IPS DF 19.7 (cell line): Measurements from ENCODE around the gene ZMIZ1.

Source experiments
- DNase-seq: peaks from one replicate; pipeline ENCODE4 v3.0.0-alpha.2; 2013; ENCODE audit warnings: low read depth, low spot score

The ZMIZ1 gene

GRCh38 chr10:79168210-79168609 is 99.4 kb downstream of the ZMIZ1 start:
- no peak for DNase-seq

DNA sequence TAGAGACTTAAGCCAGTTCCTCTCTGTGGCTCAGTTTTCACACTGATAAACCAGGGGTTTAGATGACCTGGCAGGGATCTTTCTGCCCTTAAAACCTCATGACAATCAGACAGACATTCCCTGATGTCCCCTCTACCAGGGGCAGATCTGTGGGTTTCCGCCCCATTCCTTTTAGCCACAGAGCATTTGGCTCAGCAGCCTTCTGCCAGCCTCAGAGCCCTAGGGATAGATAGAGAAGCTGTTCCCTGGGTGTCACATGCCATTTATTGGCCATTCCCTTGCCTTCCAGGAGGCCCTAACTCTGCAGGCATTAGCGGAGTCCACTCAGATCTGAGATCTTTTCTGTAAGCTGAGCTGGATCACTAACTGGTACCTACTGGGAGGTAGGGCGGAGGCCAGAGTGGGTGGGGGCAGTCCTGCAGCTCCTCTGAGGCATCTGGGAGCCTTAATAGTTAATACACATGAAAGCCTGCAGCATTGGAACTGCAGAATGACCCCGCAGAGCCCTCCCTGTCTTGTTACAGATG is 101.5 kb downstream of the ZMIZ1 start:
- DNase-seq: no peak

DNA sequence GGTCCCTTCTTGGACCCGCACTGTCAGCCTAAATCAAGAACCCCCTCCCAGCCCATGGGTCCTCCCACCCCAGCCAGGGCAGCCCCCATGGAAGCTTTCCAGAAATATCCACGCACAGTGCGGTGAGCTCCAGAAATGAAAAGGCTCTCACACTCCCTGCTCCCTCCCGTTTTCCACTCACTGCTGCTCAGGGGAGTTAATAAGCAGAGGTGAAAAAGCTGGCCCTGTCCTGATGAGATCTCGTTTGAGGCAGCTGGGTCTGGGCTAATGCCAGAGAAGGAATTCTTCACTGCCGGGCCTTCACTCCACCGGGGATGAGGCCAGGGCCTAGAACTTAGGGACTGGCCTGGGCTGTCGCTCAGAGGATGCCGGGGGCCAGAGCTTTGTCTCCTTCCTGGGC is 102.2 kb downstream of the ZMIZ1 start:
- no peak for DNase-seq

GRCh38 chr10:79171504-79171903 is 102.7 kb downstream of the ZMIZ1 start:
- no peak for DNase-seq

DNA sequence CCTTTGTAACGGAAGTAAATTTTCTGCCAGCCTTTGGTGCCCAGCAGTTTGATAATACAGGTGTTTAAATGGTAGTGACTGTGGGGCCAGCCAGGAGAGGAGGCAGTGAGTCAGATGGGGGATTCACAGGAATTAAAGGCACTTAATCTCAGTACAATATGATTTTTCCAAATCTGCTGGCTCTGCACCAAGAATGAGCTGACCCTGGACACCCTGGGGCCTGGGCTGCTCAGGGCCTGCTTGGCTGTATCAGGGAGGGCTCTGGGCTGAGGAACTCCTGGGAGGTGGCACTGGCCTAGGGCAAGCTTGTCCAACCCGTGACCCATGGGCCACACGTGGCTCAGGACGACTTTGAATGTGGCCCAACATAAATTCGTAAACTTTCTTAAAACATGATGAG is 104.1 kb downstream of the ZMIZ1 start:
- no peak for DNase-seq

DNA sequence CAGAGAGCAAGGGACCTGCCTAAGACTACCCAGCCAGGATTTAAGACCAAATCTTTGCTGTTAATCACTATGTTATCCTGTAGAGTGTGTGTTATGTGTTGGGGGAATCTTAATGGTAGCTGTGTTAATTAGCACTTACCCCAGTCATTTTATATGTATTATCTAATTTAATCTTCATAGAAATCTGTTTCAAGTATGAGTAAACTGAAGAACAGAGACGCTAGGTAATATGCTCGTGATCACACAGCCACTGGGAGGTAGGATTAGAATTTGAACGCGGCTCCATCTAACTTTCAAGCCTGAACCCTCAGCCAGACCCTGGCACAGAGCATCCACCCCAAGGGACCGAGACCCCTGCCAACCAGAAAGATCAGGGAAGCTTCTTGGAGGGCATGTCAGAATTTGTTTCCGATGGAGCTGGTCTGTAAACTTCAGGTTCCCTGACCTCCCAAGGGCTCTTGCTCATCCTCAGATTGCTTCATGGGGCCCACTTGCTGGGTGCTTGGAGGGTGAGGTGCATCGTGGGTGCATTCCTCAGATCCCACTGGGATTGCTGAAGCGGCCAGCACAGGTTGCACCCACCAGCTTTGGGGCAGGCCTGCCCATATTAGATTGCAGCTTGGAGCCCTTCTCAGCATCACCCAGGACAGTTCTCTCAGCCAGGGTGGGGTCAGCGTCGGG is 105.0 kb downstream of the ZMIZ1 start:
- no peak for DNase-seq

DNA sequence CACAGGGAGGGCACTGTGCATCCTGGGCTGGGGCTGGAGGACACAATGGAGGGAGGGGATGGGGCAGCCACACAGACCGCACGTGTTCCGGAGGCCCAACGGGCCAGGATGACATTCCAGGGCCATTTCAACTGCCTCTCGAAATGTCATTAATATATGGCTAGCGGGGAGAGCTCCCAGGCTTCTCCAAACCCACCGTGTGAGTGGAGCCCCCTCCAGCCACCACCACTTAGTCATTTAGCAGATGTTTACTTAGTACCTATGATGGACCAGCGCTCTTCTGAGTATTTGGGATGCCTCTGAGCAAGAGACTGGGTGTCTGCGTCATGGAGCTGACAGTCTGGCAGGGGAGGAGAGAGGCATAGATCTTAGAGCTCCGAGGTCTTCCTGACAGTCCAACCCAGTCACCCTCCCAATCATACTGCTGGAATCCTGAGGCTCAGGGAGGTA is 107.3 kb downstream of the ZMIZ1 start:
- no peak for DNase-seq

GRCh38 chr10:79176949-79177602 is 108.3 kb downstream of the ZMIZ1 start:
- no peak for DNase-seq

DNA sequence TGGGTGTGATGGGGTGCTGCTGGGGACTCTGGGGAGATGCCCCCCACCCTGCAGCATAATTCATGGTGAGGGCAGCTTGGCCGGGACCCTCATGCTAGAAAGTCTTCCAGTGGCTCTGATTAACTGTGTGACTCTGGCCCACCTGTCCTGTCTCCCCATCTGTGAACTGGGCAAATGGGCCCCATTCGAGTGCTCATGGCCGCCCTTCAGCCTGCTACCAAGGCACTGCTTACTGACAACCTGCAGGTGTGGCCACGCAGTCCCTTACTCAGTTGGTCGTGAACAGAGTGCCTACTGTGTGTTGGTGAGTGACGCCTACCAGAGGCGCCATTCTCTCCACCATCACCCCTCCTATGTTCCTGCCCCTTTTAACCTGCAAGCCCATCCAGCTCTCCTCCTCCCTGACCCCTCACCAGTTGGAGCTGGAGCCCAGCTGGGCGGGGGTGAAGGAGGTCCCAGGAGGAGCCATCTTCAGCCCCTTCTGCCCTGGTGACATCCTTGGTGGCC is 109.4 kb downstream of the ZMIZ1 start:
- DNase-seq: no peak

DNA sequence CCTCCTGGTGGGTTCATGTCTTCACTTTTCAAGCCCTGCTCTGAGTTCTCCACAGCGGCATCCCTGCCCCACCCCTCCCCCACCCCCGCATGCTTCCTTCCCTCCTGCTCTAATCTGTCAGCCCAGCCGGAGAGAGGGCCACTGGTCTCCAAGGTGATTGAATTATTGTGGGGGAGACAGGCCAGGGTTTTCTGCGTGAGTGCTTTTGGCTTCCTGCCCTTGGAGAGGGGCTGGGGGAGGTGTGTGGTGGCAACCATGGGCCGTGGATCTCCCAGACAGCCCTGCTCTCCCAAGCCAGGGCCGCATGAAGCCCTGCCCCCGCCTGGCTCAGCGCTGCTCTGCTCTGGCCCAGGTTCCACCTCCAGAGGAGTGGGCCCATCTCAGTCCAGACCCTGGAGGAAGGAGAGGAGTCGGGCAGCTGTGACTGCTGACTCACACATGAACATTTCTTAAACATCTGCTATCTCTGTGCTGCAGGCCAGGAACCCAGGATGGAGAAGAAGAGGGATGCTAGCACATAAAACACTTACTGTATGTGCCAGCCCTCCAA is 109.9 kb downstream of the ZMIZ1 start:
- no peak for DNase-seq

DNA sequence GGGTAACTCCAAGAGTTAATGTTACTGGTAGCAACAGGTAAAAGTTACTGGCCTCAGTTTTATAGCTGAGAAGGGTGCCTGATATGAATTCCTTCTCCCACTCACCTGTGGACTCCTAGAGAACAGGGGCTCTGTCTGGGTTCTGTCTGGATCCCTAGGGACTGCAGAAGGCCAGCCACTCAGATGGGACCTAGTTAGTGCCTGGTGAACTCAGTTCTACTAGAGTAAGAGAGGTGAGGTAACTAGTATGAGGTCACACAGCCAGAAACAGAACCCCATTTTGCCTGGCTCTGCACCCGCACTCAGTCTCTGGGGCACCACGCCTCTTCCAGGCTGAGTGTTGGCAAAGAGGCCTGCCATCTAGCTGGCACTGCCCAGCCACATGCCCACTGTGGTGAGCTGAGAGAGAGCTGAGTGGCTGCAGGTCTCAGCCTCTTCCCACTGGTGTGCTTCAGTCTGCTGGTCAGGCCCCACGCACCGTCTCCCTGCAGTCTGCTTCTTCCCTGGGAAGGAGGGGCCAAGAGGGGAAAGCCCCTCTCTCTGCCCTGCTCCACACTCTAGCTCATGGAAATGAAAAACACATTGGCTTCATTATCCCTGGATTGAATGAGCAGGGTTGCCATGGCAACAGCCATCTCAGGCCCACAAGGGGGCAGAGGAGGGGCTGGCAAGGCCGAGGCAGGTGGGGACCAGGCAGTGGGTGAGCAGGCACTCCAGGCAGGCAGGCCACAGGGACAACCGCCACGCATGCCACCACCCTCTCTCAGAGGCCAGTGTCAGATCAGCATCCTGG is 110.6 kb downstream of the ZMIZ1 start:
- no peak for DNase-seq

DNA sequence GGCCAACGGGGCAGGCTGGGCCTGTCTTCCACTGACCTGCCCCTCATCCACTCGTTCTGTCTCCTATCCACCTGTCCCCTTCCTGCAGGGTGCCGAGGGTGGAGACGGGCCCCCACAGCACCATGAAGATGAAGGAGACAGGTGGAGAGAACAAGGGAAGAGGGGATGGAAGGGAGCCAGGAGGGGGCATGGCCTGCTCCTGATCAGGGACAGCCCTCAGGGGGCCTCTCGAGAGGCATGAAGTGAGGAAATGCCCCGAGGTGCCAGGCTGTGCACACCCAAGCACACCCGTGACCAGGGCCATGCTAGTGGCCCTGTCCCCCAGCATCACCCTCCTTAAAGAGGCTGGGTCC is 111.2 kb downstream of the ZMIZ1 start:
- DNase-seq: no peak

GRCh38 chr10:79180414-79181221 is 111.9 kb downstream of the ZMIZ1 start:
- DNase-seq: no peak

GRCh38 chr10:79181227-79181626 is 112.5 kb downstream of the ZMIZ1 start:
- no peak for DNase-seq

DNA sequence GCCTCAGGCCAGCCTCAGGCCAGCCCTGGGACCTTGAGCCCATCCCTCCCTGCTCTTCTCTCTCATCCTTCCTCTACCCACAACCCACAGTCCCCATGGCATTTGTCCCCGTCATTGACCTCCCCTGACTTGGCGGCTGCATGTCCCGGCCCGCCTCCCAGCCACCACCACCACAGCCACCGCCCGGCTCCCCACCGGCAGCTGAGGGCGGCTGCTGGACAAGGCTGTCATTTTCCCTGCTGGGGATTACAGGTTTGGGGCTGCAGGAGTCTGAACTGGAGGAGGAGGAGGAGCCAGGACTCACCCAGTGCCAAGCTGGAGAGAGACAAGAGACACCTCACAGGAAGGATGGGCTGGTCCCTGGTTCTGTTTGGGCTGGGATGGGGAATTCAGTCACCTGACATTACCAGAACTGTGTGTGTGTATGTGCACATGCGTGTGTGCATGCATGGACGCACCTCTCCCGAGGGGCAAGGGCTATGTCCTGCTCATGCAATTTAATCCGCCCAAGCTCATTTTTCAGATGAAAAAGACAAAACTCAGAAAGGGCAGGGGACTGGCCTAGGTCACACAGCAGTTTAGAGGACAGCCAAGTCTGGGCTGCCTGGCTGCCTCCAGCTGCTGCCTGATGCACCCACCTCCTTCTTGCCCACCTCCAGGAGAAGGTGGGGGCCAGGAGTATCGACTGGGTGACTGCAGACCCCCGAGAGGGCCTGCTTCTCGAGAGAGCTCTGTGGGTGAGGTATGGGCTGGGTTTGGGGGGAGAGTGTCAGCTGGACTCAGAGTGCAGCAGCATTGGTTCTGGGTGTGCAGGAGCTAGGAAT is 113.1 kb downstream of the ZMIZ1 start:
- no peak for DNase-seq

GRCh38 chr10:79182781-79183467 is 114.2 kb downstream of the ZMIZ1 start:
- no peak for DNase-seq

DNA sequence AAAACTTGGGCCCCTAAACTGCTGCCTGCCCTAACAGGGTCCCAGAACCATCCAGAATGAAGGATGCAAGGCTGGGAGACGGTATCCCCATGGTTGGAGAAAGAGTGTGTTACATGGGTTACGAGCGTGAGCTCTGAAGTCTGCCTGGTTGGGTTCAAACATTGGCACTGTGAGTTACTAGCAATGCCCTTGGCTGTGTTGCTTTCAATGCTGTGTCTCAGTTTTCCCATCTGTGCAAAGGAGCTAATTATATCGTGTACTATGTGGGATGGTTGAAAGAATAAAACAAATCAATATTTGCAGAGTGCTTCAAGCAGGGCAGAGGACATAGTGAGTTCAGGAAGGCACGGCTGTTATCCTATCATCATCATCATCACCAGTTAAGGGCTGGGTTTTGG is 114.7 kb downstream of the ZMIZ1 start:
- DNase-seq: no peak

DNA sequence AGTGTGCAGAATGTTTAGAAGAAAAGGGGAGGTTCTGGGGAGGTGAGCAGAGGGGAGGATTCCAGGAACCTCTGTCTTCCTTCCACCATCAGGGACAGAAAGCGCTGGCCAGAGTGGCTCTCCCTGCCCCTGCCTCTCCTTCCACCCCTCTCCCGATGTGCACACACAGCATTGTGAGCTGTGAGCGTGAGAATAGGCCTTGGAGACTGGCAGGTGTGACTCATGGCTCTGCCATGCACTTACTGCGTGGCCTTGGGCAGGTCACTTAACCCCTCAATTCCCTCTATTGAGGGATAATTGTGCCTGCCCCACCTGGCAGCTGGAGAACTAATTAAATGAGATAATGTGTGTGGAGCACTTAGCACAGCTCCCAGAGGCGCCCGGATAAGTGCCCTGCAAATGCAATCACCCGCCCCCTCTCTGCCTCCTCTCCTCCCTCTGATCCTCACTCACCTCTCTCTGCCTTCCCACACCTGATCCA is 115.4 kb downstream of the ZMIZ1 start:
- DNase-seq: no peak

DNA sequence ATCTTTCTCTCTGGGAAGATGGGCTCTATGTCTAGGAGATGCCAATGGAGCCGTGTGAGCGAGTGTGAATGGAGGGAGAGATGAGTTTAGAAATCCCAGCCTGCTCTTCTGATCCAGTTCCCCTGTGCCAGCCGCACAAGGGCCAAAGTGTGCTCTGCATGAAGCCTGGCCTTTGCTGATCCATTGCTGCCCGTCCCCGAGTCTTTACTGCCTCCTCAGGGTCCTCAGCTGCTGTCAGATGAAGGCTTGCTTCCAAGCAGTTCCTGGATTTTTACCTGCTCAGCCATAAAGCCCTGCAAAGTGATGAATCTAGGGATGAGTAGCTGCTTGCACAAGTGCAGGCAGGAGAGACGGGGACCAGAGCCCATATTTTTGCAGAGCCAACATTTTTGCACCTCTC is 115.9 kb downstream of the ZMIZ1 start:
- no peak for DNase-seq
